Activated B cell treated with CpG ODN at 0.5 μM for 24 hours (primary cell): Measurements from ENCODE around the gene BTBD9. TPM values are rescaled to one million over a fixed set of nuclear protein-coding genes. Genes with fewer than 3 reads are reported as not detected.

Source experiments
- ATAC-seq: fragments of 200-7000 bp; cut with Tn5 transposase; one replicate; pipeline ENCODE4 v1.10.0; 2021; ENCODE audit warnings: low read depth, mild to moderate bottlenecking, moderate library complexity
- CTCF ChIA-PET: fragments of 350-600 bp; sonication (Branson Sonifier 250); formaldehyde crosslinking; loops from one replicate; lab custom pipeline; 2021; ENCODE audit warnings: antibody characterized with exemption; lab: Charles Lee
- POLR2A ChIA-PET: fragments of 350-600 bp; sonication (Branson Sonifier 250); formaldehyde crosslinking; loops from one replicate; lab custom pipeline; 2021; ENCODE audit warnings: antibody characterized with exemption; lab: Charles Lee
- DNase-seq: peaks from one replicate; pipeline ENCODE4 v3.0.0; 2022
- H3K27ac Mint-ChIP-seq: one replicate; pipeline ENCODE4 v1.8.0; 2020; ENCODE audit warnings: mixed read lengths
- H3K27me3 Mint-ChIP-seq: one replicate; pipeline ENCODE4 v1.8.0; 2021; ENCODE audit warnings: mixed read lengths
- H3K36me3 Mint-ChIP-seq: one replicate; pipeline ENCODE4 v1.8.0; 2021; ENCODE audit warnings: low read depth, mixed read lengths
- H3K4me1 Mint-ChIP-seq: one replicate; pipeline ENCODE4 v1.8.0; 2021; ENCODE audit warnings: mixed read lengths
- H3K4me3 Mint-ChIP-seq: one replicate; pipeline ENCODE4 v1.8.0; 2020; ENCODE audit warnings: mild to moderate bottlenecking, mixed read lengths
- H3K9me3 Mint-ChIP-seq: one replicate; pipeline ENCODE4 v1.8.0; 2020; ENCODE audit warnings: mixed read lengths
- intact Hi-C: fragments of 100-400 bp; cut with micrococcal nuclease; formaldehyde crosslinking; loops from one replicate; pipeline ENCODE4 v1.15.1; 2024
- total RNA-seq: library from RNA; stranded (reverse); gene quantifications from 2 replicates; pipeline ENCODE4 v1.2.3, GENCODE V29; 2022
- TF ChIP-seq, protein P1 (sequence below): fragments of 200-600 bp; IDR thresholded peaks from one replicate; pipeline ENCODE4 v1.8.0; 2022; ENCODE audit warnings: antibody characterized with exemption, mild to moderate bottlenecking

Gene BTBD9
- total RNA-seq, 1 donor from 2014 or later = 25.7 TPM

DNA sequence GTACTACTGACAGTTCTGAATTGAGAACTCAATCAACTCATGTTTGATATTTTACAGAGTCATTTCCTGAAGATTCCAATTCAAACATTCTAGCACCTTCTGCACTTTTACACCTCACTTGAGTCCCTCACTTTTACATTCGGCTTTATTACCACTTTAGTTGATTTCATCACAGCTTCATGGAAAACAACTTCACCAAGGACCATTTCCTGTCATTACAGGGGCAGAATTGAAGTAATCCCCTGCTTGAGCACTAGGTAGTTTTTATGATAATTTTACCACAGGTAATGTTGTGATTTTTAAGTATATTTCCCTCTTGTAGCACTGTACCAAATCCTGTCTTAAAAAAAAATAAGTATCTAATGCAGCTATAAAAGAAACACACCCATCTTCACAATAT is 312.9 kb downstream of the BTBD9 start:
- intact Hi-C loops = no loop called here
- no peaks in the 10 kb centered on the region for H3K9me3 Mint-ChIP-seq
- no peak overlapping the region for H3K4me3 Mint-ChIP-seq
- DNase-seq (no peak), ATAC-seq (no peak)
- peaks cover 14% of the 10 kb centered on the region for H3K36me3 Mint-ChIP-seq
- CTCF ChIA-PET = no interaction called here
- POLR2A ChIA-PET = no interaction called here
- no peak overlapping the region for H3K27ac Mint-ChIP-seq
- TF ChIP-seq, protein P1, sequence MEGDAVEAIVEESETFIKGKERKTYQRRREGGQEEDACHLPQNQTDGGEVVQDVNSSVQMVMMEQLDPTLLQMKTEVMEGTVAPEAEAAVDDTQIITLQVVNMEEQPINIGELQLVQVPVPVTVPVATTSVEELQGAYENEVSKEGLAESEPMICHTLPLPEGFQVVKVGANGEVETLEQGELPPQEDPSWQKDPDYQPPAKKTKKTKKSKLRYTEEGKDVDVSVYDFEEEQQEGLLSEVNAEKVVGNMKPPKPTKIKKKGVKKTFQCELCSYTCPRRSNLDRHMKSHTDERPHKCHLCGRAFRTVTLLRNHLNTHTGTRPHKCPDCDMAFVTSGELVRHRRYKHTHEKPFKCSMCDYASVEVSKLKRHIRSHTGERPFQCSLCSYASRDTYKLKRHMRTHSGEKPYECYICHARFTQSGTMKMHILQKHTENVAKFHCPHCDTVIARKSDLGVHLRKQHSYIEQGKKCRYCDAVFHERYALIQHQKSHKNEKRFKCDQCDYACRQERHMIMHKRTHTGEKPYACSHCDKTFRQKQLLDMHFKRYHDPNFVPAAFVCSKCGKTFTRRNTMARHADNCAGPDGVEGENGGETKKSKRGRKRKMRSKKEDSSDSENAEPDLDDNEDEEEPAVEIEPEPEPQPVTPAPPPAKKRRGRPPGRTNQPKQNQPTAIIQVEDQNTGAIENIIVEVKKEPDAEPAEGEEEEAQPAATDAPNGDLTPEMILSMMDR = no peak
- H3K4me1 Mint-ChIP-seq = peaks cover under 1% of the 10 kb centered on the region
- no peaks in the 10 kb centered on the region for H3K27me3 Mint-ChIP-seq

DNA sequence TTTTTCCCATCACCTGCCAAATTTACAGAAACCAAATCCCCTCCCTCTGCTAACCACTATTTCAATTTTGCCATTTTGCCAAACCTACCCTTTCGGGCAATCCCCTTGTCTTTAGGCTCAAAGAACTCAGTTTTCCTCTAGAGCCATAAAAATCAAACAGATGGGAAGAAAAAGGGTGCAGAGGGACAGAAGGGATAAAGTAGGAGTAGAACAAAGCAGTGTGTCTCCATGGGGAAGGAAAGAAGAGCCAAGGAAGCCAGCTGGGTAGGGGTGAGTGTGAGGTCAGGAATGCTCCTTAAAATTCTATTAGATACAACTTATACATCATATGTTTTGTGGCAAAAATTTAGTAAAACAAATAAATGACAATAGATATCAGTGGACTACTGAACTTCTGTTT is 316.5 kb downstream of the BTBD9 start:
- no peak for DNase-seq
- CTCF ChIA-PET = no interaction called here
- intact Hi-C loops = no loop called here
- TF ChIP-seq, protein P1 = no peak
- peaks cover 14% of the 10 kb centered on the region for H3K36me3 Mint-ChIP-seq
- peaks cover 24% of the 10 kb centered on the region for H3K4me1 Mint-ChIP-seq
- POLR2A ChIA-PET = no interaction called here
- no peak overlapping the region for H3K4me3 Mint-ChIP-seq
- no peak overlapping the region for H3K27ac Mint-ChIP-seq
- no peaks in the 10 kb centered on the region for H3K9me3 Mint-ChIP-seq
- no peaks in the 10 kb centered on the region for H3K27me3 Mint-ChIP-seq
- ATAC-seq = no peak

DNA sequence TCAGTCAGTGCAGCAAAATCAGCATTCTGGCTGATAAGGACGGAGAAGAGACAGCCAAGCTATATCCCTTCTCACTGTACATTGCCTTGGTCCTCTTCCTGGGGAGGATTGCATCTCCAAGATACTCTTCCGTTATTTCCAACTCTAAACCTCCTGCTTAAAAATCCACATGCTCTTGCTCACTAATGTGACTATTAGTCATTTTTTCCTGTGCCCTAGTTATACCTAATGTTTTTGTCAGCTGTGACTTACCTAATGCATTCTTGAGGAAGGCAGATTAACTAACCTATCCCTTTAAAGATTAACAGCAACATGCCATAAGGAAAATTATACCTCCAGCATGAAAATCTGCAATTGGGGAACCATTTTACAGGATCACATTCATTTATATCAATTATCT is 317.6 kb downstream of the BTBD9 start:
- TF ChIP-seq, protein P1 = no peak
- H3K4me1 Mint-ChIP-seq = peaks cover 32% of the 10 kb centered on the region
- H3K36me3 Mint-ChIP-seq = peaks cover 15% of the 10 kb centered on the region
- DNase-seq (no peak), ATAC-seq (no peak)
- POLR2A ChIA-PET = no interaction called here
- no peaks in the 10 kb centered on the region for H3K9me3 Mint-ChIP-seq
- H3K4me3 Mint-ChIP-seq = no peak overlapping the region
- intact Hi-C loops = no loop called here
- H3K27ac Mint-ChIP-seq = no peak overlapping the region
- CTCF ChIA-PET = no interaction called here
- H3K27me3 Mint-ChIP-seq = no peaks in the 10 kb centered on the region

DNA sequence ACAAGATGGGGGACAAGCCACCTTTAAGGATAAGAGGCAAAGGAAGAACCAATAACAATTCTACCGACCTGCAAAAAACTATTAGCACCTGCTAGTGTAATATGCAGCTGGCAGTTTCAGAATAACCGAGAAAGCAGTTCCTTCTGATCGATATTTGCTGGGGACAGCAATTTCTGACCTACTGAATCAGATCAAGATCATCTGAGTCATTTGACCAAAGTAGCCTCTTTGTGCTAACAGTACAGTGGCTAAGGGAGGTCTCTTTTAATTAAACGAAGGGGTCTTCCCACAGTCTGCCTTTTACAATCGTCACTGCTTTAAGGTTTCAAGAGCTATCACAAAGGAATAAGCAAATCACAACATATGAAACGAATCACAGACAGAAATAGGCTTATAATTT is 318.9 kb downstream of the BTBD9 start:
- TF ChIP-seq, protein P1 = no peak
- Mint-ChIP-seq H3K27ac (no peak overlapping the region), H3K27me3 (no peaks in the 10 kb centered on the region), H3K36me3 (peaks cover 7% of the 10 kb centered on the region), H3K4me1 (peaks cover 45% of the 10 kb centered on the region), H3K9me3 (no peaks in the 10 kb centered on the region), H3K4me3 (no peak overlapping the region)
- no peak for DNase-seq
- POLR2A ChIA-PET = no interaction called here
- no peak for ATAC-seq
- CTCF ChIA-PET = no interaction called here
- intact Hi-C loops = no loop called here

DNA sequence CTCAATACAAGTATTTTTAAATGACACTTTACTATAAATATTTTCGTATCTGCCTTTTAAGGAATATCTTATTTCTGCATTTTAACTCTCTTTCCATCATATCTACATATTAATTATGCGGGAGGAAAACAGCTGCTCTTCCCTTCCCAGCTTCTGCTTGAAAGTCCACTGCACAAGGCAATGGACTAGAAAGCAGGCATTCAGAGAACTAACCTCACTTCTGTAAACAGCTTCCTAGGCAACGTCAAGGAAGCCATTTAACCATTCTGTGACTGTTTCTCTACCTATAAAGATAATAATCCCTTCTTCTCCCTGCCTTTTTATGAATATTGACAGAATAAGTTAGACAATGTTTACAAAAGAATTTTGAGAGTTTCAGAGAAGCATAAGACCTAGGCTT is 319.4 kb downstream of the BTBD9 start:
- ChIA-PET CTCF (no interaction called here), POLR2A (no interaction called here)
- H3K27me3 Mint-ChIP-seq = no peaks in the 10 kb centered on the region
- DNase-seq = no peak
- ATAC-seq = no peak
- H3K36me3 Mint-ChIP-seq = peaks cover 6% of the 10 kb centered on the region
- TF ChIP-seq, protein P1 = no peak
- H3K27ac Mint-ChIP-seq = no peak overlapping the region
- peaks cover 48% of the 10 kb centered on the region for H3K4me1 Mint-ChIP-seq
- no peak overlapping the region for H3K4me3 Mint-ChIP-seq
- intact Hi-C loops = no loop called here
- no peaks in the 10 kb centered on the region for H3K9me3 Mint-ChIP-seq
